Heart right ventricle (tissue), 16 donors: Measurements from ENCODE around the gene IRS4. TPM values are rescaled to one million over a fixed set of nuclear protein-coding genes. Genes with fewer than 3 reads are reported as not detected.

Experiments used
- ATAC-seq, 8 donors: fragments of 200-7000 bp; cut with Tn5 transposase; one replicate each; pipeline ENCODE4 v1.9.1; 2020; ENCODE audit warnings: mild to moderate bottlenecking in 8 of 8, moderate library complexity in 8 of 8, moderate number of reproducible peaks in 1 of 8
- DNase-seq, 2 donors: peaks; one replicate each; pipeline ENCODE4 v3.0.0-alpha.2; 2020
- H3K27ac ChIP-seq, 10 donors: fragments of 200-600 bp; sonication (generic) in 2 of 10; one replicate each; pipeline versions ENCODE4 v1.5.0 to v1.8.0; 2020 to 2022; ENCODE audit warnings: mild to moderate bottlenecking in 3 of 10
- H3K27me3 ChIP-seq, 7 donors: fragments of 200-600 bp; one replicate each; pipeline ENCODE4 v1.8.0; 2021 to 2022; ENCODE audit warnings: mild to moderate bottlenecking in 2 of 7
- H3K36me3 ChIP-seq, 9 donors: fragments of 200-600 bp; sonication (generic) in 1 of 9; one replicate each; pipeline versions ENCODE4 v1.5.0 to v1.8.0; 2020 to 2022; ENCODE audit warnings: mild to moderate bottlenecking in 2 of 9
- H3K4me1 ChIP-seq, 9 donors: fragments of 200-600 bp; sonication (generic) in 1 of 9; one replicate each; pipeline versions ENCODE4 v1.5.0 to v1.8.0; 2020 to 2022; ENCODE audit warnings: mild to moderate bottlenecking in 4 of 9
- H3K4me3 ChIP-seq, 10 donors: fragments of 200-600 bp; sonication (generic) in 2 of 10; one replicate each; pipeline versions ENCODE4 v1.5.0 to v1.8.0; 2020 to 2022; ENCODE audit warnings: mild to moderate bottlenecking in 7 of 10, moderate library complexity in 2 of 10
- H3K9me3 ChIP-seq, 11 donors: fragments of 200-600 bp in 10 of 11; sonication (generic) in 2 of 11; one replicate each; pipeline versions ENCODE4 v1.5.0 to v1.8.0; 2013 to 2022; ENCODE audit warnings: mild to moderate bottlenecking in 2 of 11, control low read depth in 1 of 11, moderate library complexity in 1 of 11
- CTCF ChIP-seq, 9 donors: fragments of 200-600 bp; sonication (generic) in 2 of 9; IDR thresholded peaks; one replicate each; pipeline versions ENCODE4 v1.5.0 to v1.8.0; 2021 to 2022; ENCODE audit warnings: antibody characterized with exemption in 9 of 9, mild to moderate bottlenecking in 5 of 9, moderate library complexity in 1 of 9
- WGBS, 2 donors: extraction: QIAGEN DNeasy Blood & Tissue Kit; methylation state at CpG; one replicate each; pipeline ENCODE4 v1.1.7; 2013; ENCODE audit warnings: inconsistent platforms in 1 of 2; 5-methylcytosine and 5-hydroxymethylcytosine counted together
- intact Hi-C, 10 donors: fragments of 100-400 bp; cut with DNase I; formaldehyde crosslinking; loops; one replicate each; pipeline versions ENCODE4 v1.11.1 to v1.14.2; 2022
- polyA plus RNA-seq, 2 donors: library from polyadenylated mRNA; stranded (reverse); fragments of 200-250 nt; gene quantifications; one replicate each; pipeline ENCODE4 v1.2.3, GENCODE V29; 2013
- total RNA-seq, 10 donors: library from RNA; stranded (reverse); fragmentation: NEBNext Ultra II Directional in 3 of 10; extraction: Animal tissue kit (Norgen Biotek cat#: 25700) in 3 of 10; gene quantifications; one replicate each; pipeline versions ENCODE4 v1.2.1 to v1.2.4, GENCODE V29; 2021 to 2023
- donor health status: Arrhythmogenic right ventricular cardiomyopathy.
- donor health status: ischemic (EF 13 %, LVEDD 7.1; RV severe dilation, severe dysfunction).
- donor health status: healthy with polysubstance abuse.
- donor health status: DM: no; HTN: yes; CAD: no.
- donor health status: DM: no; HTN: no; CAD: no.
- donor health status: ischemic (EF 25% LVEDD 6.9; RV normal size, moderate dysfunction).
- donor health status: ischemic (EF 25% LVEDD 5.7; RV mildly dilated, moderate dysfunction).
- donor health status: healthy.
- donor health status: DM: yes; HTN: yes; CAD: no.
- donor health status: Ischemic cardiomyopathy.
- donor health status: ischemic (EF 35%, LVEDD 5.7; RV mildly dilated, moderate dysfunction).
- donor health status: nonischemic (EF 11% LVEDD 7.7; RV severe dilation, severe dysfunction).
- donor health status: DM: yes; HTN: yes; CAD: no.
- donor health status: PGD.
- donor health status: ischemic (EF 29% LVEDD 5.4; RV normal size, mild dysfunction).
- donor health status: nonischemic (EF 23%, LVEDD 6.1; RV moderate dilation, normal function).

IRS4 gene
- total and polyA plus RNA-seq, 12 donors = not detected

GRCh38 chrX:108699368-108699767, 37.0 kb downstream of the IRS4 start:
- H3K9me3 ChIP-seq = no peaks in the 10 kb centered on the region
- H3K4me3 ChIP-seq = no peak overlapping the region
- H3K36me3 ChIP-seq = peaks cover 0 to 4% (median 0%) of the 10 kb centered on the region in 9 donors
- 47 to 50% methylated on average over 1 of the region's 1 CpG for WGBS, 2 donors
- no peaks in the 10 kb centered on the region for H3K4me1 ChIP-seq
- H3K27me3 ChIP-seq = peaks cover 0 to 23% (median 0%) of the 10 kb centered on the region in 7 donors
- DNase-seq = no peak
- peak in 1 of 8 donors; percentile 20 for ATAC-seq
- H3K27ac ChIP-seq = no peak overlapping the region
- peak in 5 of 9 donors; percentile 25 to 37 (median 33) for TF ChIP-seq CTCF (IDR thresholded peaks at IDR 0.05)
- intact Hi-C loops = loop anchor here in 1 of 10 donors (5.0 kb wide), 1 partner anchor 778 kb away; no protein-coding TSS in a partner anchor

GRCh38 chrX:108696690-108697089, 39.7 kb downstream of the IRS4 start:
- H3K27ac ChIP-seq = no peak overlapping the region
- H3K9me3 ChIP-seq = no peaks in the 10 kb centered on the region
- H3K36me3 ChIP-seq = peaks cover 0 to 4% (median 0%) of the 10 kb centered on the region in 9 donors
- 87 to 91% methylated on average over 3 of the region's 3 CpGs for WGBS, 2 donors
- DNase-seq (no peak), ATAC-seq (no peak)
- no peaks in the 10 kb centered on the region for H3K4me1 ChIP-seq
- H3K27me3 ChIP-seq = peaks cover 0 to 33% (median 0%) of the 10 kb centered on the region in 7 donors
- intact Hi-C loops = loop anchor here in 1 of 10 donors (5.0 kb wide), 1 partner anchor 781 kb away; no protein-coding TSS in a partner anchor
- H3K4me3 ChIP-seq = no peak overlapping the region
- no peak for TF ChIP-seq CTCF (IDR thresholded peaks at IDR 0.05)
